HG03175 (cell line): ENCODE data around the gene VCL.
"Not testable (repeated sequence)": the region's sequence is repeated elsewhere in the genome, so short reads cannot be mapped to it uniquely, and the experiment has no call there.

Experiments used
- ATAC-seq: cut with Tn5 transposase; IDR thresholded peaks from one replicate; pipeline ENCODE4 v1.9.1; 2021; ENCODE audit warnings: mild to moderate bottlenecking, moderate library complexity; ENCODE audit not compliant: unreplicated experiment

The VCL gene

DNA sequence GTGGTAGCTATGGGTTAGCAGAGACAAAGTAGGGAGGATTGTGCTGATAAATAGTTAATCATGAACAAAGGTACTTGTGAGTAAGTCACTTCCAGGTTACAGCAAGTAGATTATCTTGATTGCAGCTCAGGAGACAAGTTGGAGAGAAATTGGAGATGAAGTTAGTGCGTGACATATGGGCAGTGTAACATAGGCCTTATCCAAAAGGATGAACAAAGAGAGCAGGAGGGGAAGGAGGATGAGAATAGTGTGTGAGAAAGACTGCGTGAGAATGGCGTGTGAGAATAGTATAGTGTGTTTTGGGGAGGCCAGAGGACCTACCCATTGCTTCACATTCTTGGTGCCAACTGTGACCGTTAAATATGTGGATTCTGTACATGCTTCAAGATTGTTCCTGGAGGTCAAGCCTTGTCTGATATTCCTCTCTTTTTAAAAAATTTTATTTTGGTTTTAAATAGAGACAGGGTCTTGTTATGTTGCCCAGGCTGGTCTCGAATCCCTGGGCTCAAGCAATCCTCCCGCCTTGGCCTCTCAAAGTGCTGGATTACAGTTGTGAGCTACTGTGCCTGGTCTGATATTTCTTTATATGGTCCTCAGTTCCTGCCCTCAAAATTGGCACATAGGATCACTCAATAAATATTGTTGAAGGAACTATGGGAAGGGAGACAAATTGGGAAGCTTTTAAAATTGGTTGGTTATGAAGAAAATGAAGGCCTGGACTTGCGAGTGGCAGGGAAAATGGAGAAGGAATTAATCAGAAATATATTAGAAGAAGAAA is 3.2 kb downstream of the VCL start:
- no peak for ATAC-seq

DNA sequence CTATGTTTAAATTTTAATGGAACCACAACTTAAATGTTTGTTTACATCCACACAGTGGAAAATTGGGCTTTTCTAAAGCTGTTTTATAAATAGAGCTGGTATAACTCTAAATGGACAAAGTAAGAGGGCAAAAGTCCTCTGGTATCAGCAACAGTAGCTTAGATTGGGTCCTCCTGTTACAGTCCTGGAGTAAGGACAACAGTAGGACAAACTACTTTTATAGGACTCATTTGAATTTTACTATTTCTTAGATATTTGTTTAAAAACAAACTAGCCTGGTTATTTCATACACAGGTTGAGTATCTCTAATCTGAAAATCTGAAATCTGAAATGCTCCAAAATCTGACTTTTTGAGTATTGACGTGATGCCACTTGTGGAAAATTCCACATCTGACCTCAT is 8.4 kb downstream of the VCL start:
- no peak for ATAC-seq

DNA sequence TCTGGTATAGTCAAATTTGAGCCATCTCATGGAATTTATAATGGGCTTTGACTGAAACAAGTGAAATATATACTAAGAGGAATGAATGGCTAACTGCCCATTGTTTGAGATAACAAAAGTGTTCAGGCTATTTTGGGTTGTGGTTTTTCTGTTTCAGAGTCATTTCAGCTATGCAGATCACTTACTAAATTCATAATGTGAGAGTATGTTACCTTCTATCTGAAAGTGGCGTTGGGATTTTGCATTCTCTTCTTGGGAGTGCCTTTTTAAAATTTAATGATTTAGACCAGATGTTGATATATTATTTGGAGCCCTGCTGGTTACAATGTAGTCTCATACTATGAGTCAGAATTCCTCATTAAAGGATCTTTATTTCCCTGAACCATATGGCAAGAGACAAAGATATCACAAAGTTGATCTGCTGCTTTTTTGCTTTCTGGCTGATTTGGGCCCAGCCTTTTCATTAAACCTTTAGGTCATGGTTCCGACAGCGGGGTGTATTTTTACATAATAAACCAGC is 10.4 kb downstream of the VCL start:
- no peak for ATAC-seq

DNA sequence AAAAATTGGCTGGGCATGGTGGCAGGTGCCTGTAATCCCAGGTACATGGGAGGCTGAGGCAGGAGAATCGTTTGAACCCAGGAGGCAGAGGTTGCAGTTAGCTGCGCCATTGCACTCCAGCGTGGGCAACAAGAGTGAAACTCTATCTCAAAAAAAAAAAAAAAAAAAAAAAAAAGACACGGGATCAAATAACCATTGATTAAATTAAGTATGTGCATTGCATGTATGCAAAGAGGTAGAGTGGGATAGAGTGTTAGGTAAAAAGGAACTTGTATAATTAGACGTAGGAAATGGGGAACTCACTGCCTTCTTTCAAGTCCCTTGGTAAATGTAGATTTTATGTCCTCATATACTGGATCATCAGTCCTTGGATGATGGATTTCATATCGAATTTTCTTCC is 13.1 kb downstream of the VCL start:
- ATAC-seq: no peak

DNA sequence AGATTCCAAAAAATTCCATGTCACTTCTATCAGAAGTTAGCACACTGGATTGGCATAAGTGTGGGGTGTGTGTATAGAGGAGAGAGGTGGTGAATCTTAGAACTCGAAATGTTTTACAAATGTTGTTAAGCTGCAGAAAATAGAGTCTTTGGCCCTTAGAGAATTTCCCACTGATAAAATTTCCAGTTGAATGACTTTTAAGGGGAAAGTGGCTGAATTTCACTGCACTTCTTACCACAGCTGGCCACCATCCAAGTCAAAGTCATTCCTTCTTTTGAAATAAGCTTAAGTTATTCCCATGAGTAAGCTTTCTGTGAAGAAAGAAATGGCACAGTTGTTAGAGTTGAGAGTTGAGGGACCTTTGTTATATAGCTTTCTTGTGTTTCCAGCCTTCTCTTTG is 13.9 kb downstream of the VCL start:
- no peak for ATAC-seq

DNA sequence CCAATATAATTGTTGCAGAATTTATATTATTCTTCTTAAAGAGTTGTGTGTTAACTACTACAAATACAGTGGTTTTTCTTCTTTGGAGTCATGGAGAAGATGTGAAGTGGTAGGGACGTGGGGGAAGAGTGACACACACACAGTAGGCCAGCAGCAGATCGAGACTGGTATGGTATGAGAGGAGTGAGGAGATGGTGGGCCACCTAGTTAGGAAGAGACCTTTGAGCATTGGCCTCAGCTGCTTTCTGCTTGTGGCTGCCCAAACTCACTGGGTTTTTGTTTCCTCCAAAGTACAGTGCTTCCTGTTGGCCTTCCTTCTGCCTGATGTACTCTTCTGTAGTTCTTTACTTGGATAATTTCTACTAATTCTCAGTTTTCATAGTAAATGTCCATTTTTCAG is 14.6 kb downstream of the VCL start:
- ATAC-seq: no peak

DNA sequence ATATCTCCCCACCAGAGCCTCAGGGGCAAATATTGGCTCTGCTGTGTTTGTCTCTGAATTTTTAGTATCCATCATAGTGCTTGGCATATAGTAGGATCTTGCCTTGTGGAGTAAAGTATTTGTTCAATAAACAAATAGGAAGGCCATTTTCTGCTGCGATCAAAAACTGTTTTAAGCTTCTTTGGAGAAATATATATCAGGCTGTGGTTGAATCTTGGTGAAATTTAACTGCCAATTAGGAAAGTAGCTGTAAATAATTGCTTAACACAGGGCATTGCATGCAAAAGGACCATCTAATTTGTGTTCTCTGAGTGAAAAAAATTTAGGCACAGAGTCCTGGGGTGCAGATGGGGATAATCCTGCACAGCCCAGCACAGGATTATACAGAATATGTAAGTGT is 15.1 kb downstream of the VCL start:
- no peak for ATAC-seq

DNA sequence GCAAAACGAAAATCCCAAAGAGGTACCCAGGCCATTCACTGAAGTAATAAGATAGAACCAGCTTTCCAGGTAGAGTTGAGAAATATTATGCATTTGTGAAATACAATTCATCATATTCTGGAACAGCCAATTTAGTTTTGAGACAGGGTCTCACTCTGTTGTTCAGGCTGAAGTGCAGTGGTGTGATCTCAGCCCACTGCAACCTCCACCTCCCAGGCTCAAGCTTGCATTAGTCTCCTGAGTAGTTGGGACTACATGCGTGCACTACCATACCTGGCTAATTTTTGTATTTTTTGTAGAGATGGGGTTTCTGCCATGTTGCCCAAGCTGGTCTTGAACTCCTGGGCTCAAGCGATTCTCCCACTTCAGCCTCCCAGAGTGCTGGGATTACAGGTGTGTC is 16.7 kb downstream of the VCL start:
- not testable (repeated sequence) for ATAC-seq

DNA sequence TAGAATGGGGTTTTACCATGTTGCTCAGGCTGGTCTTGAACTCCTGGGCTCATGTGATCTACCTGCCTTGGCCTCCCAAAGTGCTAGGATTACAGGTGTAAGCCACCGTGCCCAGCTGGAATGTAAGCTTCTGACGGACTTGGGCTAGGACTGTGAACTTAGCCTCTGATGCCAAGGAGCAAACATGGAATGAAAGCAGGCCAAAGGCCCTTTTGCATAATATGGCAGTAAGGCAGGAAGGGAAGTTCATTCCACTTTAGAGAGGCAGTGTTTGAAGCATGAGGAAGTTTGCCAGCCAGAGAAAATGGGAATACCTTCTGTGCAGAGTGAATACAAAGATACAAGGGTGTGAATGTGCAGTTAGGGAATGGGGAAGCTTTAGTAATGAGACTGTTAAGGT is 20.3 kb downstream of the VCL start:
- ATAC-seq: no peak

DNA sequence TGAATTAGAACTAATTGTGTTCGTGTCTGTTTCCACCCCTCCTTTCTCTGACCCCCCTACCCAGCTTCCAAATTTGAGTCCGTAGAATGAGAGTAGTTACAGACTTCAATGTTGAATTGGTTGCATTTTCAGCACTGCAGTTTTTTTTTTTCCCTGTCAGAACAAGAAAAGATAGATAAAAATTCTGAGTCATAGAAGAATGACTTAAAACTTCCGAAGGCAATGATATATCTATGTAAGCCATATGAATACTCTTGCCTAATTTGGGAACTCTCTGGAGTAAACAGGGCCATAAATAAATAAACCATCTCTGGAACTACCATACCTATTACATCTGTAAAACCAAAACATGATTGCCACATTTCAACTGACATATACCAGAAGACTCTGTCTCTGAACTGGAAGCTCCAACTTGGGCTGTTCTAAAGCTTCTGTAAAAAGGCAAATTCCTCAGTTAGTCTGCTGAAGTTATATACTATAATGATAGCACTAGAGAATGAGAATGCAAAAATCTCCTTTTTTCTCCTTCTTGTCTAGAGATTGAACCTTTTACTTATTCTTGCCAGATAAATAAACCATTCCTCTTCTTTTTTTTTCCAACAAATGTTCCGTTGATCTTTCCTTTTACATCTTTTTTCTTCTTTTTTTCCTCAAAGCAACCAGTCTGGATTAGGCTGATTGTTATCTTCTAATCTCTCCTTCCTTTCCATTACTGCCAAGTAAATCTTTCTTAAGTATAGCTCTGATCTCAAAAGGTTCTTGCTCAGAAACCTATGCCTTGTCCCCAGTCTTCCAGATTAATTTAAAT is 23.5 kb downstream of the VCL start:
- ATAC-seq: no peak

DNA sequence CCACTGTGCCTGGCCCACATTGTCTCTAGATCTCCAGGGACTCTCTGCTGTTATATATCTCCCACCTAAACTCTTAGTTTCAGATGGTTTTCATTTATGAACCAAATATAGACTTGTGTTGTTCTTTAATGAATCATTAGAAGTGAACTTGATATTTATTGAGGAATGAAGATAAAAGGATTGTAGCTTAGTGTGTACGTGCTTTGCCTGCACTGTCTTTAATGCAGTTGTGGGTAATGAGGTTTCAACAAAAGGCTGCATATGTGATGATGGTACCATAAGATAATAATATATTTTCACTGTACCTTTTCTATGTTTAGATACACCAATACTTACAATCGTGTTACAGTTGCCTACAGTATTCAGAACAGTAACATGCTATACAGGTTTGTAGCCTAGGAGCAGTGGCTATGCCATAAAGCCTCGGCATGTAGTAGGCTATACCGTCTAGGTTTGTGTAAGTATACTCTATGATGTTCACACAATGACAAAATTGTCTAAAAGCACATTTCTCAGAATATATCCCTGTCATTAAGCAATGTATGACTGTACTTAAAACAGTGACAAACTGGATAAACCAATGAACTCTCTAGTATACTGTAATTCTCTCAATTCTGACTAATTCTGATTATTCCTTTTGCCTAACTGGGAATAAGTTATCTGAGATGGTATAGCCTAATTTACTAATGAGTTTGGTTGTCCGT is 25.2 kb downstream of the VCL start:
- ATAC-seq: no peak

DNA sequence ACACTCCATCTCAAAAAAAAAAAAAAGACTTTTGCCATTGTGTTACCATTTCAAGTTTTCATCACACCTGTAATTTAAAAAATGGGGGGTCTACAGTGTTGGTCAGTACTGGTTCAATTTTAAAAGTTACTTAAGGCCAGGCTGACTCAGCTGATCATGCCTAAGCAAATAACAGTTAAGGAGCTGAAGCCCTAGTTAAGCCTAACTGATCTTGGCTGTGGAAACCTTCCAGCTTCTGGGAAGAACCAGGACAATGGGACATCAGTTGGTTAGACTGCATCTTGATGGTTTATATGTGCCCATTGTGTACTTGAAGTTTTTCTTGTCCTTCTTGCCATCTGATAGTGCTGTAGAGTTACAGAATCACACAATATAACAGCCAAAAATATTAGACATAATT is 26.7 kb downstream of the VCL start:
- ATAC-seq: no peak

DNA sequence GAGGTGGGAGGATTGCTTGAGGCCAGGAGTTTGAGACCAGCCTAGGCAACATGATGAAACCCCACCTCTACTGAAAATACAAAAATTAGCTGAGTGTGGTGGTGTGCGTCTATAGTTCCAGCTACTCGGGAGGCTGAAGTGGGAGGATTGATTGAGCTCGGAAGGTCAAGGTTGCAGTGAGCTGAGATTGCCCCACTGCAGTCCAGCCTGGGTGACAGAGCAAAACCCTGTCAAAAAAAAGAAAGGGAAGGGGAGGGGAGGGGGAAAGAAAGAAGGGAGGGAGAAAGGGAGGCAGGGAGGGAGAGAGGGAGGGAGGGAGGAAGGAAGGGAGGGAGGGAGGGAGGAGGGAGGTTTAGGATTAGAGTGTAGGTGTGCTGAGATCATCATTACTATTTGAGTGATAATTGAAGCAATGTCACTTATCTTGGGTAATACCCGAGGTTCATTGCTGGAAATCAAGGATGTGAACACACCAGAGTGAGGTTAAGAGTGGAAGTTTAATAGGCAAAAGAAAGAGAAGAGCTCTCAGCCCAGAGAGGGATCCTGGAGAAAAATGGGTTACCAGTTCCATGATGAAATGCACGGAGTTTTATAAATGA is 27.6 kb downstream of the VCL start:
- ATAC-seq: no peak

DNA sequence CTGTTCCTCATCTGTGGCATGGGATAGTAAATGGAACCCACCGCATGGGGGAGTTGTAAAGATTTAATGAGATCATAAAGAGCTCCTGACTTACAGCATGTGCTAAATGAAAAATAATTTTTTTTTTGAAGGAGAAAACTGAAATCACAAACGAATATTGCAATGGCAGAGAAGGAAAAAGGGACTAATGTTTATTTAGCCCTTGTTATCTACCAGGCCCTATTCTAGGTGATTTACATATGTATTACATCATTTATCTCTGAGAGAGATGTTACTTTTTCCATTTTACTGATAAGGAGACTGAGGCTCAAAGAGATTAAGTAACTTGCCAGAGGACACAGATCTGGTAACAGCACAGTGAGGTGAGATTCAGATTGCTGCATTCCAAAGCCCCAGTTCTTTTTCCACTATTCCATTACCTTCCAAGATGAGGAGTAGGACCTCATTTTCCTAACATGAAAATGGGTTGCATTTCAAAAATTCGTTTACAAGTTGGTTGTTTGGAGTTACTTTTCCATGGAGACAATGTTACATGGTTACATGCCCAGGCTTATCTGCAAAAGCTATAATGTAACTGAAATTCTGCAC is 28.6 kb downstream of the VCL start:
- ATAC-seq: no peak

DNA sequence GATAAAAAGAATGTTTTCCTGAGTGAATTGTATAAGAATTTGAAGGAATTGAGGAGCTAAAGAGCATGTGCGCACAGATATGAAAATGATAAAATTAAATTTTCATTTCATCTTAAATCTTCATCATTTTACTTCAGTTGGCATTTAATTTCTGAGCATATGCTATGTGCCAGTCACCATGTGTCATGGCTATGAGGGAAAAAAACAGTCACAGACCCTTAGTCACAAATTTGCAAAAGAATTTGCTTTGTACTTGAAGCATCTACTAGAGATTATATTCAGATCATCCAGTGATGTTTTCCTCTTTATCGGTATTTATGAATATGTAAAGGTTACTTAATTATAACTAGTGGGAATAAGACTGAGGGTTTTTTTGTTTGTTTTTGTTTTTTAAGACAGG is 29.8 kb downstream of the VCL start:
- no peak for ATAC-seq

DNA sequence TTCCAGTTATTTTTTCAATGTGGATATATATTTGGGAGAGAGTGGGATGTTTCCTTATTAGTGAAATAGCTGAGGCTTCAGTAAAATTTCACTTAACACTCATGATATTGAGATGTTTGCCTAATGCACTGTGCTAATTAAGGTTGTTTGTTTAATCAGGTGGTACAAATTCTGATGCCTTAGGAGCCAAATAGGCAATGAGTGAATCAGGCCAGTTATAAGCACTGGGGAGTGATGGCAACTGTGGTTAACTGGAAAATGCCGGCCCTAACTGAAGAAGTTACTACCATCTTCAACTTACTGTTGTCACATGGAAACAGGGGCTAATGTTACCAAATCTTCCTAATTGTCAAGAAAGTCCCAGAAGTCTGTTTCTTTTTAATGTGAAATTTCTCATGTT is 32.0 kb downstream of the VCL start:
- ATAC-seq: no peak

DNA sequence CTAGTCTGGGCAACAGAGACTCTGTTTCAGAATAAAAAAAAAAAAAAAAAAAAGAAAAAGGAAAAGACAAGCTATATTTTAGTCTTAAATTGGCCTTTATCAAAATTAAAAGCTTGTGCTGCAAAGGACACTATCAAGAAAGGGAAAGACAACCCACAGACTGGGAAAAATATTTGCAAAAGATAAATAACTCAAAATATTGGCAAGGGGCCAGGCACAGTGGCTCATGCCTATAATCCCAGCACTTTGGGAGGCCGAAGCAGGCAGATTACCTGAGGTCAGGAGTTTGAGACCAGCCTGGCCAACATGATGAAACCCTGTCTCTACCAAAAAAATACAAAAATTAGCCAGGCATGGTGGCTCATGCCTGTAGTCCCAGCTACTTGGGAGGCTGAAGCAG is 34.3 kb downstream of the VCL start:
- not testable (repeated sequence) for ATAC-seq

DNA sequence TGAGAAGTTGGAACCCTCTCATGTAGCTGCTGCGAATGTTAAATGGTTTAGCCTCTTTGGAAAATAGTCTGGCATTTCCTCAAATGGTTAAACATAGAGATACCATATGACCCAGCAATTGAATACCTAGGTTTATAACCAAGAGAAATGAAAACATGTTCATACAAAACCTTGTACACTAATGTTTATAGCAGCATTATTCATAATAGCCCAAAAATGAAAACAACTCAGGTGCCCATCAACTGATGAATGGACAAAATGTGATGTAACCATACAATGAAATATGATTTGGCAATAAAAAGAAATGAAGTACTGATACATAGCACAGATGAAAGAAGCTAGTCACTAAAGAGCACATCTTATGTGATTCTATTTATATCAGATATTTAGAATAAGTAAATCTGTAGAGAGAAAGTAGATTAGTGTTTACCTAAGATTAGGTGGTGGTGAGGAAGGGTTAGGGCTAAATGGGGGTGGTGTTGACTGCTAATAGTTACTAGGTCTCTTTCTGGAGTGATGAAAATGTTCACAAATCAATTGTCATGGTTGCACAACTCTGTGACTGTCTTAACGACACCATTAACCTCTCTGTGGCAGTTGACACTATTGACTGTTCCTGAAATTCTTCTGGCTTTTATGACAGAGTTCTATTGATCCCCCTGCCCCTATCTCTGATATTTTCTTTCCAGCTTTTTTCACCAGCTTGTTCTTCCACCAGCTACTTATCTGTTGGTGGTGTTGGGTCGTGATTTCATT is 35.2 kb downstream of the VCL start:
- no peak for ATAC-seq

DNA sequence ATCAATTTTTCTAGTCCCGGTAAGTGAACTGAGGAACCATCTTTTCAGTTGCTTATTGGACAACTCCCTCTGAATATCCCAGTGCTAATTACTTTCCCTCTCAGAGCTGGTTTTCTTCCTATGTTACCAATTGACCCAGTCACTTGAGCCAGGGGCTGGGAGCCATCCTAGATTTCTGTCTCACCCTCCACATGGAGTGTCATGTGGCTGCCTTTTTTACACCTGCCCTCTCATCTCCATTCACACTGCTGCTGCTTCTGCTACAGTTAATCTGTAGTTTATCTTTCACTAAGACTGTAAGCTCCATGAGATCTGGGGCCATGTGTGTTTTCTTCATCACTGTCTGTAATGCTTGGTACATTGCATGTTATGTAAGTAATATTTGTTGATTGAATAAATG is 35.8 kb downstream of the VCL start:
- ATAC-seq: no peak

DNA sequence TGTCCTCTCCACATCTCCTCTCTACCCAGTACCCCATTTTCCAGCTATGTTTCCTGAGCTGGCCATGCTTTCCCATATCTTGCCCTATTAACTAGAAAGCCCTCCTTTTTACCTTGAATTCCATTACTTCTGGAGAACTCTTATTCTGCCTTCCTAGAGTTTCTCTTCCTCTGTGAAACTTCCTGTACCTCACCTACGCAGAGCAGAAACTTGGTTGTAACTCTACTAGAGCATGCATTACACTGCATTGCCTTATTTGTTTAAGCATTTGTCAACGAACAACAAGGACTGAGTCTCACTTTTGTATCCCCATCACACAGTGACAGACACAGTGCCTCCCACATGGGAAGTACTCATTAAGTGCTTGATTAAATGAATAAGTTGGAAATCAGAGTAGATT is 36.4 kb downstream of the VCL start:
- peak; percentile 50 for ATAC-seq
